ENCODE results near the gene SLC23A1. TPM values are rescaled to one million over a fixed set of nuclear protein-coding genes. Genes with fewer than 3 reads are reported as not detected.

The SLC23A1 gene
- total and polyA plus RNA-seq, 9 of the 15 experiments (the other 6 are each of a cell fraction or from before 2014, with no cell fraction given), result 0.03 to 0.20 (median 0.05) TPM; not detected in 5

DNA sequence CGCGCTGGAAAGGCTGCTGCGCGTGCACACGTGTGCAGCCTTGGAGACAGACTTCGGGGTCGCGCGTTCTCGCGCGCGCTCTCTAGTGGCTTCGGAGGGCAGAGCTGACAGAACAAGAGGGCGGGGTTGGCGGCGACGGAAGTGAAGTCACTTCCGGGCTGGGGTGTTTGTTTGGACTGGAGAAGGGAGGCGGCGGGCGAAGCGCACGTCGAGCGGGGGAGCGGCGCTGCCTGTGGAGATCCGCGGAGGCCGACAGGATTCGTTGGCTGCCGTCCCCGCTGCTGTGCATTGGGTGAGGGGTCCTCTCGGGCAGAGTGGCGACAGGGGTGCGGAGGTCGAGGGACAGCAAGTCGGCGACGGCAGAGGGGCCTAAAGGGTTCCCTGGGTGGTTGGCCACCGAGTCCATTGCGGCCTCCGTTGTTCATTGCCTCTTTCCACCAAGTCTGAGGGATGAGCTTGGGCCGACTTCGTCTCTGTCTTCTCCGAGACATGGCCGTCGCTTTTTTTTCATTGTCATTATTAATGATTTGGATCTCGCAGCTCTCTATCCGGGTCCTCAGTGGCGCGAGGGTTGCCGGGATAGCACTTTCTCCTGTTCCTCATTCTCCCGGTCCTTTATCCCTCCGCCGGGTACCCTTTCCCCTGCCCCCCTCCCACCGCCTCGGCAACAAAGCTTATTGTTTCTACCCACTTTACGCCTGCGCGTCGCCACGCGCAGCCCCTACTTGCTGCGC is 41.2 kb downstream of the SLC23A1 start, which contains the start of gene PAIP2 (continued):
- TF ChIP-seq, protein P1, sequence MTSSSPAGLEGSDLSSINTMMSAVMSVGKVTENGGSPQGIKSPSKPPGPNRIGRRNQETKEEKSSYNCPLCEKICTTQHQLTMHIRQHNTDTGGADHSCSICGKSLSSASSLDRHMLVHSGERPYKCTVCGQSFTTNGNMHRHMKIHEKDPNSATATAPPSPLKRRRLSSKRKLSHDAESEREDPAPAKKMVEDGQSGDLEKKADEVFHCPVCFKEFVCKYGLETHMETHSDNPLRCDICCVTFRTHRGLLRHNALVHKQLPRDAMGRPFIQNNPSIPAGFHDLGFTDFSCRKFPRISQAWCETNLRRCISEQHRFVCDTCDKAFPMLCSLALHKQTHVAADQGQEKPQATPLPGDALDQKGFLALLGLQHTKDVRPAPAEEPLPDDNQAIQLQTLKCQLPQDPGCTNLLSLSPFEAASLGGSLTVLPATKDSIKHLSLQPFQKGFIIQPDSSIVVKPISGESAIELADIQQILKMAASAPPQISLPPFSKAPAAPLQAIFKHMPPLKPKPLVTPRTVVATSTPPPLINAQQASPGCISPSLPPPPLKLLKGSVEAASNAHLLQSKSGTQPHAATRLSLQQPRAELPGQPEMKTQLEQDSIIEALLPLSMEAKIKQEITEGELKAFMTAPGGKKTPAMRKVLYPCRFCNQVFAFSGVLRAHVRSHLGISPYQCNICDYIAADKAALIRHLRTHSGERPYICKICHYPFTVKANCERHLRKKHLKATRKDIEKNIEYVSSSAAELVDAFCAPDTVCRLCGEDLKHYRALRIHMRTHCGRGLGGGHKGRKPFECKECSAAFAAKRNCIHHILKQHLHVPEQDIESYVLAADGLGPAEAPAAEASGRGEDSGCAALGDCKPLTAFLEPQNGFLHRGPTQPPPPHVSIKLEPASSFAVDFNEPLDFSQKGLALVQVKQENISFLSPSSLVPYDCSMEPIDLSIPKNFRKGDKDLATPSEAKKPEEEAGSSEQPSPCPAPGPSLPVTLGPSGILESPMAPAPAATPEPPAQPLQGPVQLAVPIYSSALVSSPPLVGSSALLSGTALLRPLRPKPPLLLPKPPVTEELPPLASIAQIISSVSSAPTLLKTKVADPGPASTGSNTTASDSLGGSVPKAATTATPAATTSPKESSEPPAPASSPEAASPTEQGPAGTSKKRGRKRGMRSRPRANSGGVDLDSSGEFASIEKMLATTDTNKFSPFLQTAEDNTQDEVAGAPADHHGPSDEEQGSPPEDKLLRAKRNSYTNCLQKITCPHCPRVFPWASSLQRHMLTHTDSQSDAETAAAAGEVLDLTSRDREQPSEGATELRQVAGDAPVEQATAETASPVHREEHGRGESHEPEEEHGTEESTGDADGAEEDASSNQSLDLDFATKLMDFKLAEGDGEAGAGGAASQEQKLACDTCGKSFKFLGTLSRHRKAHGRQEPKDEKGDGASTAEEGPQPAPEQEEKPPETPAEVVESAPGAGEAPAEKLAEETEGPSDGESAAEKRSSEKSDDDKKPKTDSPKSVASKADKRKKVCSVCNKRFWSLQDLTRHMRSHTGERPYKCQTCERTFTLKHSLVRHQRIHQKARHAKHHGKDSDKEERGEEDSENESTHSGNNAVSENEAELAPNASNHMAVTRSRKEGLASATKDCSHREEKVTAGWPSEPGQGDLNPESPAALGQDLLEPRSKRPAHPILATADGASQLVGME (CRISPR knock-in tag; IDR thresholded peaks at IDR 0.05), result no peak
- TF ChIP-seq, protein P2, sequence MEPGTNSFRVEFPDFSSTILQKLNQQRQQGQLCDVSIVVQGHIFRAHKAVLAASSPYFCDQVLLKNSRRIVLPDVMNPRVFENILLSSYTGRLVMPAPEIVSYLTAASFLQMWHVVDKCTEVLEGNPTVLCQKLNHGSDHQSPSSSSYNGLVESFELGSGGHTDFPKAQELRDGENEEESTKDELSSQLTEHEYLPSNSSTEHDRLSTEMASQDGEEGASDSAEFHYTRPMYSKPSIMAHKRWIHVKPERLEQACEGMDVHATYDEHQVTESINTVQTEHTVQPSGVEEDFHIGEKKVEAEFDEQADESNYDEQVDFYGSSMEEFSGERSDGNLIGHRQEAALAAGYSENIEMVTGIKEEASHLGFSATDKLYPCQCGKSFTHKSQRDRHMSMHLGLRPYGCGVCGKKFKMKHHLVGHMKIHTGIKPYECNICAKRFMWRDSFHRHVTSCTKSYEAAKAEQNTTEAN (CRISPR knock-in tag; IDR thresholded peaks at IDR 0.05), result no peak; the same call in 1 of the 2 replicates
- no peak for TF ChIP-seq TEAD2 (tag; IDR thresholded peaks at IDR 0.05)
- TF ChIP-seq, protein P3, sequence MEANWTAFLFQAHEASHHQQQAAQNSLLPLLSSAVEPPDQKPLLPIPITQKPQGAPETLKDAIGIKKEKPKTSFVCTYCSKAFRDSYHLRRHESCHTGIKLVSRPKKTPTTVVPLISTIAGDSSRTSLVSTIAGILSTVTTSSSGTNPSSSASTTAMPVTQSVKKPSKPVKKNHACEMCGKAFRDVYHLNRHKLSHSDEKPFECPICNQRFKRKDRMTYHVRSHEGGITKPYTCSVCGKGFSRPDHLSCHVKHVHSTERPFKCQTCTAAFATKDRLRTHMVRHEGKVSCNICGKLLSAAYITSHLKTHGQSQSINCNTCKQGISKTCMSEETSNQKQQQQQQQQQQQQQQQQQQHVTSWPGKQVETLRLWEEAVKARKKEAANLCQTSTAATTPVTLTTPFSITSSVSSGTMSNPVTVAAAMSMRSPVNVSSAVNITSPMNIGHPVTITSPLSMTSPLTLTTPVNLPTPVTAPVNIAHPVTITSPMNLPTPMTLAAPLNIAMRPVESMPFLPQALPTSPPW (CRISPR knock-in tag; IDR thresholded peaks at IDR 0.05), result peak; percentile 87
- TF ChIP-seq ZFX (CRISPR knock-in tag; IDR thresholded peaks at IDR 0.05), result peak; percentile 94
- TF ChIP-seq SP1 (CRISPR knock-in tag; IDR thresholded peaks at IDR 0.05), result peak; percentile 90
- TF ChIP-seq ZNF644 (tag; IDR thresholded peaks at IDR 0.05; ENCODE audit: low read depth), result peak; percentile 12; the same call in 1 of the 2 replicates
- TF ChIP-seq, protein P4, sequence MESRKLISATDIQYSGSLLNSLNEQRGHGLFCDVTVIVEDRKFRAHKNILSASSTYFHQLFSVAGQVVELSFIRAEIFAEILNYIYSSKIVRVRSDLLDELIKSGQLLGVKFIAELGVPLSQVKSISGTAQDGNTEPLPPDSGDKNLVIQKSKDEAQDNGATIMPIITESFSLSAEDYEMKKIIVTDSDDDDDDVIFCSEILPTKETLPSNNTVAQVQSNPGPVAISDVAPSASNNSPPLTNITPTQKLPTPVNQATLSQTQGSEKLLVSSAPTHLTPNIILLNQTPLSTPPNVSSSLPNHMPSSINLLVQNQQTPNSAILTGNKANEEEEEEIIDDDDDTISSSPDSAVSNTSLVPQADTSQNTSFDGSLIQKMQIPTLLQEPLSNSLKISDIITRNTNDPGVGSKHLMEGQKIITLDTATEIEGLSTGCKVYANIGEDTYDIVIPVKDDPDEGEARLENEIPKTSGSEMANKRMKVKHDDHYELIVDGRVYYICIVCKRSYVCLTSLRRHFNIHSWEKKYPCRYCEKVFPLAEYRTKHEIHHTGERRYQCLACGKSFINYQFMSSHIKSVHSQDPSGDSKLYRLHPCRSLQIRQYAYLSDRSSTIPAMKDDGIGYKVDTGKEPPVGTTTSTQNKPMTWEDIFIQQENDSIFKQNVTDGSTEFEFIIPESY (CRISPR knock-in tag; IDR thresholded peaks at IDR 0.05), result peak; percentile 91
- TF ChIP-seq, protein P5, sequence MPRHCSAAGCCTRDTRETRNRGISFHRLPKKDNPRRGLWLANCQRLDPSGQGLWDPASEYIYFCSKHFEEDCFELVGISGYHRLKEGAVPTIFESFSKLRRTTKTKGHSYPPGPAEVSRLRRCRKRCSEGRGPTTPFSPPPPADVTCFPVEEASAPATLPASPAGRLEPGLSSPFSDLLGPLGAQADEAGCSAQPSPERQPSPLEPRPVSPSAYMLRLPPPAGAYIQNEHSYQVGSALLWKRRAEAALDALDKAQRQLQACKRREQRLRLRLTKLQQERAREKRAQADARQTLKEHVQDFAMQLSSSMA (CRISPR knock-in tag; IDR thresholded peaks at IDR 0.05), result peak; percentile 23; the same call in 1 of the 2 replicates
- peak; percentile 62 for TF ChIP-seq HCFC1 (IDR thresholded peaks at IDR 0.05; ENCODE audit: low read depth, low read length)
- TF ChIP-seq ZNF79 (CRISPR knock-in tag; IDR thresholded peaks at IDR 0.05; ENCODE audit: low read depth), result no peak
- no peak for TF ChIP-seq KHSRP (IDR thresholded peaks at IDR 0.05)
- TF ChIP-seq CREM (IDR thresholded peaks at IDR 0.05; ENCODE audit: low read depth), result peak; percentile 95
- no peak for TF ChIP-seq MED1 (CRISPR knock-in tag; IDR thresholded peaks at IDR 0.05; ENCODE audit: borderline replicate concordance)
- no peak for TF ChIP-seq ZNF766 (CRISPR knock-in tag; conservative IDR thresholded peaks at IDR 0.05)
- TF ChIP-seq C11orf30 (IDR thresholded peaks at IDR 0.05; ENCODE audit: low read depth), result peak; percentile 42; the same call in 1 of the 2 replicates
